Left ventricle myocardium inferior (tissue), 1 donor: ENCODE results near the gene KRT83. TPM values are rescaled to one million over a fixed set of nuclear protein-coding genes. Genes with fewer than 3 reads are reported as not detected.

Source experiments
- DNase-seq: peaks from one replicate; pipeline ENCODE4 v3.0.0-alpha.2; 2020
- H3K27ac ChIP-seq: fragments of 200-600 bp; replicated peaks from 2 replicates; pipeline ENCODE4 v1.8.0; 2021
- H3K27me3 ChIP-seq: fragments of 200-600 bp; 2 replicates; pipeline ENCODE4 v1.8.0; 2021; ENCODE audit warnings: low read depth
- H3K36me3 ChIP-seq: fragments of 200-600 bp; 2 replicates; pipeline ENCODE4 v1.8.0; 2021
- H3K4me1 ChIP-seq: fragments of 200-600 bp; 2 replicates; pipeline ENCODE4 v1.8.0; 2021
- H3K4me3 ChIP-seq: fragments of 200-600 bp; 2 replicates; pipeline ENCODE4 v1.8.0; 2021; ENCODE audit warnings: mild to moderate bottlenecking, moderate library complexity
- H3K9me3 ChIP-seq: fragments of 200-600 bp; replicated peaks from 2 replicates; pipeline ENCODE4 v1.8.0; 2021
- CTCF ChIP-seq: fragments of 200-600 bp; IDR thresholded peaks from 2 replicates; pipeline ENCODE4 v1.8.0; 2021; ENCODE audit warnings: antibody characterized with exemption, mild to moderate bottlenecking, borderline replicate concordance
- intact Hi-C: fragments of 100-400 bp; cut with micrococcal nuclease; formaldehyde crosslinking; loops from one replicate; pipeline ENCODE4 v1.11.0; 2022
- total RNA-seq: library from RNA; stranded (reverse); fragmentation: NEBNext Ultra II Directional; extraction: Animal tissue kit (Norgen Biotek cat#: 25700); gene quantifications from one replicate; pipeline ENCODE4 v1.2.1, GENCODE V29; 2021
- donor health status: DM: no; HTN: yes; CAD: no; lungs with severe emphysema.

KRT83 gene
- total RNA-seq, 1 donor from 2014 or later, result not detected

GRCh38 chr12:52264435-52264825 lies 56.8 kb downstream of the KRT83 start:
- Histone ChIP-seq H3K4me1 (no peaks in the 10 kb centered on the region), H3K9me3 (no peaks in the 10 kb centered on the region), H3K27me3 (peaks cover 50% of the 10 kb centered on the region), H3K36me3 (no peaks in the 10 kb centered on the region), H3K27ac (no peak overlapping the region), H3K4me3 (no peak overlapping the region)
- no peak for DNase-seq
- intact Hi-C loops, result no loop called here
- no peak for TF ChIP-seq CTCF

Other genes with a start within 250 kb of the KRT83 start
- 0.30 TPM for gene SMIM41, start 241.7 kb downstream of the KRT83 start, total RNA-seq
- gene KRT80, start 129.4 kb downstream of the KRT83 start, total RNA-seq, result not detected
- not detected for gene KRT7, start 88.2 kb downstream of the KRT83 start, total RNA-seq
- not detected for gene KRT86, start 46.8 kb downstream of the KRT83 start, total RNA-seq
- not detected for gene KRT81, start 29.9 kb downstream of the KRT83 start, total RNA-seq
- not detected for gene KRT85, start 46.1 kb upstream of the KRT83 start, total RNA-seq
- not detected for gene KRT84, start 64.3 kb upstream of the KRT83 start, total RNA-seq
- not detected for gene KRT82, start 84.9 kb upstream of the KRT83 start, total RNA-seq
- not detected for gene KRT75, start 113.0 kb upstream of the KRT83 start, total RNA-seq
- not detected for gene KRT6B, start 130.7 kb upstream of the KRT83 start, total RNA-seq
- not detected for gene KRT6C, start 152.4 kb upstream of the KRT83 start, total RNA-seq
- gene KRT6A, start 171.9 kb upstream of the KRT83 start, total RNA-seq, result not detected
- not detected for gene KRT5, start 199.0 kb upstream of the KRT83 start, total RNA-seq
- gene KRT71, start 231.7 kb upstream of the KRT83 start, total RNA-seq, result not detected